ENCODE measurements around the gene PICALM.
A peak's percentile ranks its signal among the peaks of the same experiment; 100 is the strongest.
"Not testable (repeated sequence)": the region's sequence is repeated elsewhere in the genome, so short reads cannot be mapped to it uniquely, and the experiment has no call there.

PICALM gene

DNA sequence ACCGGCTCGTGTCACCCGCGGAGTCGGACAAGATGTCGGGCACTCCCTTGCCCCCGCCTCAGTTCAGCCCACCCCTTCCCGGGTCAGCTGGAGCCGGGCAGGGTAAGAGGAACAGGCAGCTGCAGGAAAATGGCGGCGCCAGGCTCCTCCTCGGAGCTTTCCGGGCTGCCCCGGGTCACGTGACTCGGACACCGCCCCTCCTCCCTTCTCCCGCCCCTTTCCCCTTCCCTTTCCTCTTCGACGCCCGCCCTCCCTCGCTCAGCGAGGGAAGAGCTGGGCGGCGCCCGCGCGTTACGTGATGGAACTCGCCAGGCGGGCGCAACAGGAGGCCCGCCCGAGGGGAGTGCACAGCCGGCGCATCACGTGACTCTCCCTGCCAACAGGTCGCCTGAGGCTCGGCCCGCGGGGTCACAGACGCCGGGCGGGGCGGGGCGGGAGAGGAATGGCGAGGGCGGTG, at the start of gene PICALM:
TSS of gene PICALM (minus strand) at position 134 of the 457 bp plus-strand sequence. CDS start 304 bp downstream, outside the sequence.
- DNase-seq (ENCODE audit: low read depth), result peak; percentile 93

DNA sequence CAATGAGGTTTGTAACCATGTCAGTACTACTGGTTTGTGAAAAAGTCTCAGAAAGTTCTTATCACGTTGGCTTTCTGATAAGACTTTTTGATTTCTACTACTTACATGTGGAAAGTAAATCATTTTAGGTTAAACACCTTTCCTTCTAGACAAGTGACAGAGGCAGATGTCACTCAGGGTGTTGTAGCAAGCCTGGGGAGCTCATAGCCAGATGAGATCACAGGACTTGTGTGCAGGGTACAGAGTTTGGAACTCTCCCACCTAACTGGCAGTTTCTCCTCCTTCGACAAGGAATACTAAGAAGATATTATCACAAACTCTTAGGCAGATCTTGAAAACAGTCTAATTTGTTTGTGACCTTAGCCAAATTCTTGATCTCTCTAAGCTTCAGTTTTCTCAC, 49.4 kb upstream of the PICALM start:
- no peak for DNase-seq (ENCODE audit: low read depth)

GRCh38 chr11:86117712-86118063, 48.8 kb upstream of the PICALM start:
- no peak for DNase-seq (ENCODE audit: low read depth)

DNA sequence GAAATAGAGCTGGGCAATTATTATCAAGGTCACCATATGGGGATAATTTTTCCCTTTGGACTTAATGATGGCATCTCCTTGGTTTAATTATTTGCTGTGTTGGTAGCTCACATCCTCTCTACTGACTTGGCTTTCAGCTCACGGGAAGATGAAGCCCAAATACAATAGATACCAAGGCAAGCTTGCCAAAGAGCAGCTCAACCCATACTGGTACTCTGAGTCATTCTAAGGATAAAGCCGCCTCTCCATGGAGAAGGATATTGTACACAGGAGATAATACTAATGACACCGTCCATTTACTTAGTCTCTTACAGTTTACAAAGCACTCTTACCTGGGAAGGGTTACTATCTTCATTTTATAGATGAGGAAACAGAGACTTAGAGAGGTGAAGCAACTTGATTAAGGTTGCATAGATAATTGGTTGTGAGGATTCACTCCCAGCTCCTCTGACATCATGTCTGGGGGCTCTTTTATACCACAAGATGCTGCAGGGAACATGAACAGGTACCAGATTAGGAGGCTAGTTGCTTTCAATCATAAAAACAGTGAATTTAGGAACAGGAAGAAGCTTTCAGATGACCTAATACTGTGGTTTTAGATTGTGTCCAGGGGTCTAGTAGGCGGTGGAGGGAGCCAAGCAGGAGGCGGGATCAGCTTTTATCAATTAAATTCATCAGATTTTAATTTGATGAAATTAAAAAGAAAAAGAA, 48.3 kb upstream of the PICALM start:
- DNase-seq (ENCODE audit: low read depth), result no peak

GRCh38 chr11:86116386-86116726, 47.5 kb upstream of the PICALM start:
- DNase-seq (ENCODE audit: low read depth), result no peak

DNA sequence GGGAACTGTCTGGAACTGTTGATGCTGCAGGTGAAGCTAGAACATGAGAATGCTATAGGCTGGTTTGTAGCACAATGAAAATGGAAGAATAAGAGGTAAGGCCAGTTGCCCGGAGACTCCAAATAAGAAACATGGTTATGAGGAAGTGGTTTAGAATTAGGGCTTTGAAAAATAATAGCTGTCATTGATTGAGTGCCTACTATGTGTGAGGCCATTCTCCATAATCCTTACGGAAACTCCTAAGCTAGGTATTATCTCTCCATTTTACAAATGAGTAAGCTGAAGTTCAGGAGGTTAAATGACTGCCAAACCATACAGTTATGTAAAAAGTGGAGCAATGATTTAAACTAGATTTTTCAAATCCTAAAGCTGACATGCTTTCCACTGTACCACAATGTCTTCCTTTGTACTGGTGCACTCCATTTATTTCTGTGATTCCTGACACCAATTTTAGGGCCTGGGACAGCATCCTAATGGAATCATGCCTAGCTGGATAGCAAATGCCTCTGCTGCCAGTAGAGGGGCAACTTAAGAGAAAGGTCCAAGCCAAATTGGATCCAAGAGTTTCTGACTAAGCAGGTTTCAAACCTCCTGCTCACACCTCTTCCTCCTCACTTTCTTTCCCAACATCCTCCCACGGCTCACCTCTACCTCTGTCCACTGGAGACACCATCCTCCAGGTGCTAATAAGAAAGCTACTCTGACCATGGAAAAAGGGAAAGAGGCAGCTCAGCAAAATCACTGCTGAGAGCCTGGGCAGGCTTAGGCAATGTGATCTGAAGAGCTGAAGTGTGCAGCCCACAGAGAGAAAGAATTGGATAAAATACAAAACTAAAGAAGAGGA, 46.9 kb upstream of the PICALM start:
- no peak for DNase-seq (ENCODE audit: low read depth)

- DNase-seq (ENCODE audit: low read depth), result no peak
Observed at GRCh38 chr11:86108890-86109638, 40.2 kb upstream of the PICALM start.

GRCh38 chr11:86108191-86108590, 39.3 kb upstream of the PICALM start:
- DNase-seq (ENCODE audit: low read depth), result no peak

- DNase-seq (ENCODE audit: low read depth), result no peak
Observed at GRCh38 chr11:86106916-86107315, 38.0 kb upstream of the PICALM start.

- DNase-seq (ENCODE audit: low read depth), result not testable (repeated sequence)
Observed at GRCh38 chr11:86106031-86106430, 37.1 kb upstream of the PICALM start.

DNA sequence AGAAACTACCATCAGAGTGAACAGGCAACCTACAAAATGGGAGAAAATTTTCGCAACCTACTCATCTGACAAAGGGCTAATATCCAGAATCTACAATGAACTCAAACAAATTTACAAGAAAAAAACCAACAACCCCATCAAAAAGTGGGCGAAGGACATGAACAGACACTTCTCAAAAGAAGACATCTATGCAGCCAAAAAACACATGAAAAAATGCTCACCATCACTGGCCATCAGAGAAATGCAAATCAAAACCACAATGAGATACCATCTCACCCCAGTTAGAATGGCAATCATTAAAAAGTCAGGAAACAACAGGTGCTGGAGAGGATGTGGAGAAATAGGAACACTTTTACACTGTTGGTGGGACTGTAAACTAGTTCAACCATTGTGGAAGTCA, 36.7 kb upstream of the PICALM start:
- DNase-seq (ENCODE audit: low read depth), result not testable (repeated sequence)

- no peak for DNase-seq (ENCODE audit: low read depth)
Observed at GRCh38 chr11:86103808-86104207, 34.9 kb upstream of the PICALM start.

DNA sequence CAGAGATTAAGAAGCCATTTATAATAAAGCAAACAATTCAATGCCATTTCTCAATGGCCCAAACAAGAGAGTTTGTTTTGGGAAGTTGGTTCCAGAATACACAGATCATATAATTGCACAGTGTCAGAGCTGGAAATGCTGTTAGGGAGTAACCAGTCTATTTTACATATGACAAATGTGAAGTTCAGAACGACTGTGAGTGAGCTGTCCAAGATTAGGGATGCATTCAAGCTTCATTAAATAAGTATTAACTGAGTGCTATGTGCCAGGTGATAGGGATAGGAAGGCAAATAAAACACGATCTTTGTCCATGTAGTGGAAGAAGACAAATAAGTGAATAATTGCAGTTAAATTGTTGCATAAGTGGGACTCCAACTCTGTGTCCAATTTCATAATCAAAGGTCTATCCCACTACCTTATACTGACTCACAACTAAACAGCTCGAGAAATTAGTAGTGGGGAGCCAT, 33.1 kb upstream of the PICALM start:
- DNase-seq (ENCODE audit: low read depth), result no peak

DNA sequence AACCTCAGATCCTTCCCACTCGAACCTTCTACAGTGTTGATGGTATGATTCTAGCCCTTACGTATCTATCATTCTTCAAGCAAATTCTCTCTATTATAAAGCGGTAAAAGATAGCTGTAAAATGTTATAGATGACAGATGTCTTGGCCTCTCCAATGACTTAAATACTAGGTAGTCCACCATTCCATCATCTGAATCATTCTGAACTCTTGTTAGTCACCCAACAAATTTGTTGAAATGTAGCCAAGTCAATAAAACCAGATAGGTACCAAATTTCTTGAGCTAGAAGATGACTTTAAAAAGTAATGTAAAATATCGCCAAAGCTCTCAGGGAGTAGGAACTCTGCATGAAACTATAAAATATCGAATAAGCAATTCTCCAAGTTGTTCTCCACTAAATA, 32.6 kb upstream of the PICALM start:
- DNase-seq (ENCODE audit: low read depth), result no peak

- no peak for DNase-seq (ENCODE audit: low read depth)
Observed at GRCh38 chr11:86099874-86100273, 31.0 kb upstream of the PICALM start.

- no peak for DNase-seq (ENCODE audit: low read depth)
Observed at GRCh38 chr11:86097980-86098379, 29.1 kb upstream of the PICALM start.

GRCh38 chr11:86091566-86091965, 22.7 kb upstream of the PICALM start:
- DNase-seq (ENCODE audit: low read depth), result no peak

- DNase-seq (ENCODE audit: low read depth), result no peak
Observed at GRCh38 chr11:86091086-86091485, 22.2 kb upstream of the PICALM start.

- no peak for DNase-seq (ENCODE audit: low read depth)
Observed at GRCh38 chr11:86089659-86090058, 20.8 kb upstream of the PICALM start.

- not testable (repeated sequence) for DNase-seq (ENCODE audit: low read depth)
Observed at GRCh38 chr11:86087688-86088087, 18.8 kb upstream of the PICALM start.

GRCh38 chr11:86087256-86087655, 18.4 kb upstream of the PICALM start:
- DNase-seq (ENCODE audit: low read depth), result no peak

- no peak for DNase-seq (ENCODE audit: low read depth)
Observed at GRCh38 chr11:86081455-86081854, 12.6 kb upstream of the PICALM start.

GRCh38 chr11:86079421-86079820, 10.5 kb upstream of the PICALM start:
- DNase-seq (ENCODE audit: low read depth), result no peak
